ENCODE results near the gene STK11.

- TF ChIP-seq POLR2A (IDR thresholded peaks at IDR 0.05) (no peak), CTCF (IDR thresholded peaks at IDR 0.05) (no peak)
Observed at GRCh38 chr19:1232652-1233072, 27.1 kb downstream of the STK11 start.

Measured in lower leg skin (tissue), 3 donors.